Daoy (cell line): ENCODE data around the gene SPTLC2. TPM values are rescaled to one million over a fixed set of nuclear protein-coding genes. Genes with fewer than 3 reads are reported as not detected.

Experiments used
- DNase-seq: peaks from one replicate; pipeline ENCODE4 v3.0.0-alpha.2; 2015; ENCODE audit warnings: low read depth
- total RNA-seq: library from RNA; depleted of rRNA; stranded (reverse); fragments of >200 nt; shearing (Covaris generic); gene quantifications from 2 replicates; pipeline ENCODE4 v1.2.3, GENCODE V29; 2014; rRNA removed

SPTLC2 gene
- total RNA-seq, 1 experiment from 2014 or later = 19.5 TPM

- no peak for DNase-seq
Measured at GRCh38 chr14:77467801-77468200, 148.6 kb downstream of the SPTLC2 start.

- peak; percentile 59 for DNase-seq
Measured at GRCh38 chr14:77459072-77459723, 157.2 kb downstream of the SPTLC2 start.

GRCh38 chr14:77458249-77458950, 158.0 kb downstream of the SPTLC2 start:
- DNase-seq = peak; percentile 46

GRCh38 chr14:77457522-77458248, 158.8 kb downstream of the SPTLC2 start, which contains the start of the genes AHSA1 and VIPAS39:
Gene AHSA1 (plus strand): TSS chr14:77458093. CDS start chr14:77458190, 97 bp downstream.
Gene VIPAS39 (minus strand): TSS chr14:77457601. CDS start chr14:77454102, 3,499 bp downstream.
- DNase-seq = peak; percentile 100

- DNase-seq = no peak
Measured at GRCh38 chr14:77457115-77457521, 159.3 kb downstream of the SPTLC2 start.

Other genes with a start within 250 kb of the SPTLC2 start
- 15.4 and 17.2 TPM in 2 replicates for gene TMED8, start 239.5 kb downstream of the SPTLC2 start, total RNA-seq
- gene SAMD15, start 239.3 kb downstream of the SPTLC2 start, total RNA-seq = 3.0 and 4.5 TPM in 2 replicates
- 1.3 and 1.4 TPM in 2 replicates for gene NOXRED1, start 193.1 kb downstream of the SPTLC2 start, total RNA-seq
- 28.4 and 30.2 TPM in 2 replicates for gene VIPAS39, start 159.0 kb downstream of the SPTLC2 start, total RNA-seq
- 440 and 534 TPM in 2 replicates for gene AHSA1, start 158.5 kb downstream of the SPTLC2 start, total RNA-seq
- gene ISM2, start 117.8 kb downstream of the SPTLC2 start, total RNA-seq = 1.3 TPM in 1 of 2 replicates, not detected in the other
- gene ALKBH1, start 91.4 kb upstream of the SPTLC2 start, total RNA-seq = 17.9 and 25.2 TPM in 2 replicates
- gene SLIRP, start 91.5 kb upstream of the SPTLC2 start, total RNA-seq = 1,732 and 2,044 TPM in 2 replicates
- 133 and 175 TPM in 2 replicates for gene SNW1, start 144.5 kb upstream of the SPTLC2 start, total RNA-seq
- gene ADCK1, start 183.5 kb upstream of the SPTLC2 start, total RNA-seq = 1.4 and 5.4 TPM in 2 replicates